Activated CD8-positive, alpha-beta T cell treated with anti-CD3 and anti-CD28 coated beads, Interleukin-2, amount 10 ng/mL, durations not matched to agents 7 days and 5 days (primary cell): ENCODE results near the gene GDF9. TPM values are rescaled to one million over a fixed set of nuclear protein-coding genes. Genes with fewer than 3 reads are reported as not detected.

Experiments
- ATAC-seq: fragments of 150-1000 bp; cut with Tn5 transposase; one replicate; pipeline ENCODE4 v1.10.0; 2021; ENCODE audit warnings: moderate library complexity
- CTCF ChIA-PET: fragments of 350-600 bp; sonication (Branson Sonifier 250); formaldehyde crosslinking; loops from one replicate; lab custom pipeline; 2021; ENCODE audit warnings: antibody characterized with exemption; lab: Charles Lee
- POLR2A ChIA-PET: fragments of 350-600 bp; sonication (Branson Sonifier 250); formaldehyde crosslinking; loops from one replicate; lab custom pipeline; 2021; ENCODE audit warnings: antibody characterized with exemption; lab: Charles Lee
- DNase-seq: peaks from one replicate; pipeline ENCODE4 v3.0.0-alpha.2; 2020
- H3K27ac Mint-ChIP-seq: one replicate; pipeline ENCODE4 v1.8.0; 2021; ENCODE audit warnings: mild to moderate bottlenecking, mixed read lengths
- H3K27me3 Mint-ChIP-seq: one replicate; pipeline ENCODE4 v1.8.0; 2021; ENCODE audit warnings: low read depth, mixed read lengths
- H3K36me3 Mint-ChIP-seq: one replicate; pipeline ENCODE4 v1.8.0; 2021; ENCODE audit warnings: low read depth, mixed read lengths
- H3K4me1 Mint-ChIP-seq: one replicate; pipeline ENCODE4 v1.8.0; 2021; ENCODE audit warnings: low read depth, mixed read lengths
- H3K4me3 Mint-ChIP-seq: one replicate; pipeline ENCODE4 v1.8.0; 2021; ENCODE audit warnings: mild to moderate bottlenecking, mixed read lengths
- H3K9me3 Mint-ChIP-seq: one replicate; pipeline ENCODE4 v1.8.0; 2022; ENCODE audit warnings: mixed read lengths; ENCODE audit not compliant: insufficient read depth
- total RNA-seq, 2 experiments: library from RNA; stranded (reverse); gene quantifications; one replicate each; pipeline ENCODE4 v1.2.3, GENCODE V29; 2021

The GDF9 gene
- total RNA-seq, 2 experiments from 2014 or later: 0.52 to 0.92 TPM

GRCh38 chr5:132836852-132837251 lies 29.4 kb downstream of the GDF9 start:
- ATAC-seq: no peak
- Mint-ChIP-seq H3K27me3 (no peaks in the 10 kb centered on the region), H3K4me3 (no peak overlapping the region), H3K4me1 (peaks cover 12% of the 10 kb centered on the region), H3K36me3 (no peaks in the 10 kb centered on the region), H3K27ac (no peak overlapping the region), H3K9me3 (no peaks in the 10 kb centered on the region)
- ChIA-PET CTCF (no interaction called here), POLR2A (no interaction called here)
- DNase-seq: no peak

GRCh38 chr5:132834057-132834456 lies 32.2 kb downstream of the GDF9 start:
- Mint-ChIP-seq H3K9me3 (no peaks in the 10 kb centered on the region), H3K27me3 (peaks cover 12% of the 10 kb centered on the region), H3K27ac (no peak overlapping the region), H3K4me3 (no peak overlapping the region), H3K4me1 (peaks cover 13% of the 10 kb centered on the region), H3K36me3 (no peaks in the 10 kb centered on the region)
- ATAC-seq (no peak), DNase-seq (no peak)
- CTCF ChIA-PET: interaction anchor here (1.6 to 8.0 kb wide), 2 partner anchors 14 to 49 kb away, joined by 6 to 62 read pairs; no protein-coding TSS in a partner anchor
- POLR2A ChIA-PET: no interaction called here

GRCh38 chr5:132832612-132833011 lies 33.7 kb downstream of the GDF9 start:
- H3K36me3 Mint-ChIP-seq: no peaks in the 10 kb centered on the region
- H3K9me3 Mint-ChIP-seq: no peaks in the 10 kb centered on the region
- ChIA-PET POLR2A (no interaction called here), CTCF (interaction anchor here (1.4 to 8.0 kb wide), 2 partner anchors 12 to 51 kb away, joined by 3 to 62 read pairs; no protein-coding TSS in a partner anchor)
- H3K27me3 Mint-ChIP-seq: peaks cover 22% of the 10 kb centered on the region
- no peak for ATAC-seq
- no peak for DNase-seq
- H3K27ac Mint-ChIP-seq: no peak overlapping the region
- H3K4me1 Mint-ChIP-seq: peaks cover 14% of the 10 kb centered on the region
- no peak overlapping the region for H3K4me3 Mint-ChIP-seq

- POLR2A ChIA-PET: interaction anchor here (0.7 to 1.7 kb wide), 2 partner anchors 56 to 220 kb away, joined by 3 to 4 read pairs; partner anchors contain the start of gene HSPA4
- DNase-seq: no peak
Measured at GRCh38 chr5:132831095-132831860, 35.0 kb downstream of the GDF9 start.

GRCh38 chr5:132830436-132831094 lies 35.7 kb downstream of the GDF9 start, which contains the start of gene SHROOM1:
Gene SHROOM1 (minus strand): TSS chr5:132830647. CDS start chr5:132826140, 4,507 bp downstream.
- Mint-ChIP-seq H3K4me1 (peaks cover 21% of the 10 kb centered on the region), H3K27me3 (peaks cover 31% of the 10 kb centered on the region), H3K36me3 (no peaks in the 10 kb centered on the region), H3K4me3 (peak within 1 kb of the TSS; percentile 81), H3K9me3 (no peaks in the 10 kb centered on the region), H3K27ac (peak within 1 kb of the TSS; percentile 72)
- DNase-seq (no peak), ATAC-seq (peak; percentile 39)
- ChIA-PET CTCF (interaction anchor here (0.6 to 8.0 kb wide), 11 partner anchors 10 to 303 kb away, joined by 3 to 62 read pairs (median 4); partner anchors contain the start of gene KIF3A), POLR2A (interaction anchor here (0.7 to 1.7 kb wide), 2 partner anchors 57 to 221 kb away, joined by 3 to 4 read pairs; partner anchors contain the start of gene HSPA4)

More at GRCh38 chr5:132831095-132831860, 35.0 kb downstream of the GDF9 start:
- no peak for ATAC-seq
- Mint-ChIP-seq H3K36me3 (no peaks in the 10 kb centered on the region), H3K27ac (peak overlapping the region; percentile 72), H3K27me3 (peaks cover 31% of the 10 kb centered on the region), H3K9me3 (no peaks in the 10 kb centered on the region), H3K4me3 (peak overlapping the region; percentile 70), H3K4me1 (peaks cover 16% of the 10 kb centered on the region)
- CTCF ChIA-PET: interaction anchor here (4.5 to 8.0 kb wide), 3 partner anchors 11 to 52 kb away, joined by 25 to 62 read pairs (median 35); no protein-coding TSS in a partner anchor

GRCh38 chr5:132829742-132830435 lies 36.4 kb downstream of the GDF9 start:
- peak overlapping the region; percentile 81 for H3K4me3 Mint-ChIP-seq
- no peaks in the 10 kb centered on the region for H3K36me3 Mint-ChIP-seq
- ChIA-PET POLR2A (no interaction called here), CTCF (interaction anchor here (0.6 to 8.0 kb wide), 16 partner anchors 10 to 444 kb away, joined by 3 to 62 read pairs (median 4); partner anchors contain the start of gene KIF3A)
- H3K27ac Mint-ChIP-seq: peak overlapping the region; percentile 72
- peak; percentile 81 for DNase-seq
- peaks cover 31% of the 10 kb centered on the region for H3K27me3 Mint-ChIP-seq
- peaks cover 24% of the 10 kb centered on the region for H3K4me1 Mint-ChIP-seq
- H3K9me3 Mint-ChIP-seq: no peaks in the 10 kb centered on the region
- peak; percentile 88 for ATAC-seq

- Mint-ChIP-seq H3K36me3 (no peaks in the 10 kb centered on the region), H3K9me3 (no peaks in the 10 kb centered on the region), H3K27me3 (peaks cover 33% of the 10 kb centered on the region), H3K4me1 (peaks cover 31% of the 10 kb centered on the region), H3K4me3 (peak overlapping the region; percentile 81), H3K27ac (no peak overlapping the region)
- POLR2A ChIA-PET: interaction anchor here (2.3 kb wide), 1 partner anchor 38 kb away, joined by 7 read pairs; the partner anchor contains the start of genes GDF9 and UQCRQ
- no peak for DNase-seq
- CTCF ChIA-PET: interaction anchor here (0.9 to 8.0 kb wide), 18 partner anchors 9 to 443 kb away, joined by 3 to 62 read pairs (median 5); partner anchors contain the start of genes KIF3A and SEPTIN8
- ATAC-seq: no peak
Measured at GRCh38 chr5:132828846-132829494, 37.3 kb downstream of the GDF9 start.

GRCh38 chr5:132827943-132828673 lies 38.2 kb downstream of the GDF9 start:
- H3K27me3 Mint-ChIP-seq: peaks cover 35% of the 10 kb centered on the region
- H3K4me1 Mint-ChIP-seq: peaks cover 37% of the 10 kb centered on the region
- H3K4me3 Mint-ChIP-seq: no peak overlapping the region
- H3K9me3 Mint-ChIP-seq: no peaks in the 10 kb centered on the region
- H3K27ac Mint-ChIP-seq: no peak overlapping the region
- DNase-seq (no peak), ATAC-seq (no peak)
- POLR2A ChIA-PET: interaction anchor here (0.9 to 2.3 kb wide), 2 partner anchors 38 to 302 kb away, joined by 4 to 7 read pairs; partner anchors contain the start of genes GDF9 and UQCRQ
- no peaks in the 10 kb centered on the region for H3K36me3 Mint-ChIP-seq
- CTCF ChIA-PET: interaction anchor here (0.6 to 8.0 kb wide), 14 partner anchors 8 to 442 kb away, joined by 3 to 62 read pairs (median 5); partner anchors contain the start of gene SEPTIN8

- Mint-ChIP-seq H3K4me1 (peaks cover 38% of the 10 kb centered on the region), H3K9me3 (no peaks in the 10 kb centered on the region), H3K27me3 (peaks cover 33% of the 10 kb centered on the region), H3K36me3 (no peaks in the 10 kb centered on the region), H3K27ac (no peak overlapping the region), H3K4me3 (peak overlapping the region; percentile 54)
- ATAC-seq: no peak
- POLR2A ChIA-PET: interaction anchor here (0.7 to 1.4 kb wide), 2 partner anchors 41 to 331 kb away, joined by 3 to 4 read pairs; no protein-coding TSS in a partner anchor
- DNase-seq: no peak
- CTCF ChIA-PET: interaction anchor here (1.0 to 5.0 kb wide), 5 partner anchors 38 to 300 kb away, joined by 3 to 25 read pairs (median 3); no protein-coding TSS in a partner anchor
Measured at GRCh38 chr5:132826424-132827082, 39.7 kb downstream of the GDF9 start.
